T47D (cell line): ENCODE data around the gene ZNF682.
"Not testable (repeated sequence)": the region's sequence is repeated elsewhere in the genome, so short reads cannot be mapped to it uniquely, and the experiment has no call there.

Source experiments
- DNase-seq, 2 experiments: peaks; one replicate each; pipeline versions ENCODE4 v3.0.0 to v3.0.0-alpha.2; 2011 to 2012; ENCODE audit warnings: low read depth in 1 of 2, low spot score in 1 of 2
- JUND ChIP-seq: IDR thresholded peaks from 2 replicates; pipeline ENCODE4 v1.6.1; 2012; ENCODE audit warnings: low read depth
- in situ Hi-C: cut with HindIII; loops from 2 replicates; pipeline ENCODE4 v1.10.0; 2016; ENCODE audit warnings: low sequenced_read_pairs, low pct_unique_long_range_greater_than_20kb

ZNF682 gene

GRCh38 chr19:20039203-20039723, at the start of gene ZNF682:
Gene ZNF682, minus strand, starts transcription at chr19:20039505. Its CDS starts 160 bp downstream, at chr19:20039345.
- TF ChIP-seq JUND: no peak
- DNase-seq: peak; percentile 75 to 99
- in situ Hi-C loops: no loop called here

GRCh38 chr19:20082876-20083275, 43.6 kb upstream of the ZNF682 start:
- DNase-seq, in situ Hi-C loops: not testable (repeated sequence)

GRCh38 chr19:20082232-20082833, 43.0 kb upstream of the ZNF682 start:
- DNase-seq, in situ Hi-C loops: not testable (repeated sequence)

GRCh38 chr19:20080656-20081055, 41.4 kb upstream of the ZNF682 start:
- TF ChIP-seq JUND: no peak
- no peak for DNase-seq
- in situ Hi-C loops: no loop called here

- no peak for TF ChIP-seq JUND
- in situ Hi-C loops: no loop called here
- no peak for DNase-seq
Observed at GRCh38 chr19:20079476-20079875, 40.2 kb upstream of the ZNF682 start.

- in situ Hi-C loops: no loop called here
- no peak for TF ChIP-seq JUND
- DNase-seq: peak in 1 of 2 experiments; percentile 26
Observed at GRCh38 chr19:20078581-20079031, 39.3 kb upstream of the ZNF682 start.

- peak; percentile 72 to 98 for DNase-seq
Observed at GRCh38 chr19:20077791-20078463, 38.6 kb upstream of the ZNF682 start, which contains the start of gene ZNF90. Gene ZNF90, plus strand, starts transcription at chr19:20078000. Its CDS starts 133 bp downstream, at chr19:20078133.

GRCh38 chr19:20072936-20073335, 33.6 kb upstream of the ZNF682 start:
- in situ Hi-C loops: no loop called here
- TF ChIP-seq JUND: no peak
- no peak for DNase-seq

More at GRCh38 chr19:20077791-20078463, 38.6 kb upstream of the ZNF682 start, which contains the start of gene ZNF90:
- in situ Hi-C loops: no loop called here
- TF ChIP-seq JUND: no peak

- in situ Hi-C loops: no loop called here
- no peak for DNase-seq
- no peak for TF ChIP-seq JUND
Observed at GRCh38 chr19:20070691-20071090, 31.4 kb upstream of the ZNF682 start.

GRCh38 chr19:20068559-20068958, 29.3 kb upstream of the ZNF682 start:
- in situ Hi-C loops, DNase-seq: not testable (repeated sequence)

GRCh38 chr19:20067943-20068342, 28.6 kb upstream of the ZNF682 start:
- no peak for DNase-seq
- in situ Hi-C loops: no loop called here
- TF ChIP-seq JUND: no peak

- DNase-seq: no peak
- in situ Hi-C loops: no loop called here
Observed at GRCh38 chr19:20066861-20067260, 27.6 kb upstream of the ZNF682 start.

GRCh38 chr19:20060282-20060681, 21.0 kb upstream of the ZNF682 start:
- TF ChIP-seq JUND: no peak
- DNase-seq: no peak
- in situ Hi-C loops: no loop called here

More at GRCh38 chr19:20066861-20067260, 27.6 kb upstream of the ZNF682 start:
- TF ChIP-seq JUND: no peak

- DNase-seq, in situ Hi-C loops: not testable (repeated sequence)
Observed at GRCh38 chr19:20058738-20059137, 19.4 kb upstream of the ZNF682 start.
